HG03280 (cell line): ENCODE measurements around the gene ACSL4.
"Not testable (repeated sequence)": the region's sequence is repeated elsewhere in the genome, so short reads cannot be mapped to it uniquely, and the experiment has no call there.

Experiments
- ATAC-seq: cut with Tn5 transposase; IDR thresholded peaks from one replicate; pipeline ENCODE4 v1.9.1; 2021; ENCODE audit warnings: mild to moderate bottlenecking, moderate library complexity; ENCODE audit not compliant: unreplicated experiment

ACSL4 gene

GRCh38 chrX:109679820-109680219 lies 53.2 kb downstream of the ACSL4 start:
- no peak for ATAC-seq

- no peak for ATAC-seq
Observed at GRCh38 chrX:109672239-109672638, 60.8 kb downstream of the ACSL4 start.

- ATAC-seq = not testable (repeated sequence)
Observed at GRCh38 chrX:109671170-109671569, 61.9 kb downstream of the ACSL4 start.

- no peak for ATAC-seq
Observed at GRCh38 chrX:109667986-109668385, 65.1 kb downstream of the ACSL4 start.

GRCh38 chrX:109660435-109661143 lies 72.5 kb downstream of the ACSL4 start:
- no peak for ATAC-seq

GRCh38 chrX:109658391-109658790 lies 74.7 kb downstream of the ACSL4 start:
- no peak for ATAC-seq

- ATAC-seq = not testable (repeated sequence)
Observed at GRCh38 chrX:109657364-109657763, 75.7 kb downstream of the ACSL4 start.

- ATAC-seq = no peak
Observed at GRCh38 chrX:109656774-109657173, 76.3 kb downstream of the ACSL4 start.

GRCh38 chrX:109655502-109656201 lies 77.4 kb downstream of the ACSL4 start:
- no peak for ATAC-seq

- ATAC-seq = no peak
Observed at GRCh38 chrX:109654516-109655109, 78.4 kb downstream of the ACSL4 start.

GRCh38 chrX:109644671-109645070 lies 88.4 kb downstream of the ACSL4 start:
- ATAC-seq = not testable (repeated sequence)

- no peak for ATAC-seq
Observed at GRCh38 chrX:109643687-109644086, 89.4 kb downstream of the ACSL4 start.

- no peak for ATAC-seq
Observed at GRCh38 chrX:109638158-109638557, 94.9 kb downstream of the ACSL4 start.

GRCh38 chrX:109637477-109637876 lies 95.6 kb downstream of the ACSL4 start:
- not testable (repeated sequence) for ATAC-seq

GRCh38 chrX:109635146-109635545 lies 97.9 kb downstream of the ACSL4 start:
- no peak for ATAC-seq

GRCh38 chrX:109632906-109633504 lies 100.1 kb downstream of the ACSL4 start:
- no peak for ATAC-seq

- no peak for ATAC-seq
Observed at GRCh38 chrX:109629310-109629709, 103.7 kb downstream of the ACSL4 start.

GRCh38 chrX:109626637-109627036 lies 106.4 kb downstream of the ACSL4 start:
- no peak for ATAC-seq

GRCh38 chrX:109624641-109625616 lies 108.1 kb downstream of the ACSL4 start, which contains the start of gene KCNE5:
Gene KCNE5 (minus strand): TSS chrX:109625172. CDS start chrX:109625020, 152 bp downstream.
- ATAC-seq = no peak

GRCh38 chrX:109623997-109624396 lies 109.1 kb downstream of the ACSL4 start:
- ATAC-seq = no peak
